Measurements from ENCODE around the gene GIN1.
A peak's percentile ranks its signal among the peaks of the same experiment; 100 is the strongest.
"Not testable (repeated sequence)": the region's sequence is repeated elsewhere in the genome, so short reads cannot be mapped to it uniquely, and the experiment has no call there.

GIN1 gene

GRCh38 chr5:103119765-103120606 is at the start of gene GIN1, which contains the start of gene PPIP5K2:
TSS of gene GIN1 (minus strand) at chr5:103120138. CDS start at chr5:103108707, 11,431 bp downstream.
TSS of gene PPIP5K2 (plus strand) at chr5:103120301. CDS start at chr5:103129590, 9,289 bp downstream.
- DNase-seq (ENCODE audit: low spot score) = peak; percentile 94

GRCh38 chr5:103166706-103167105 is 46.8 kb upstream of the GIN1 start:
- no peak for DNase-seq (ENCODE audit: low spot score)

GRCh38 chr5:103151156-103151555 is 31.2 kb upstream of the GIN1 start:
- no peak for DNase-seq (ENCODE audit: low spot score)

- DNase-seq (ENCODE audit: low spot score) = no peak
Observed at GRCh38 chr5:103148213-103148612, 28.3 kb upstream of the GIN1 start.

- DNase-seq (ENCODE audit: low spot score) = no peak
Observed at GRCh38 chr5:103145196-103145595, 25.3 kb upstream of the GIN1 start.

- not testable (repeated sequence) for DNase-seq (ENCODE audit: low spot score)
Observed at GRCh38 chr5:103142132-103142531, 22.2 kb upstream of the GIN1 start.

GRCh38 chr5:103139264-103139865 is 19.4 kb upstream of the GIN1 start:
- DNase-seq (ENCODE audit: low spot score) = peak; percentile 83

GRCh38 chr5:103138202-103138690 is 18.3 kb upstream of the GIN1 start:
- no peak for DNase-seq (ENCODE audit: low spot score)

GRCh38 chr5:103135461-103135860 is 15.5 kb upstream of the GIN1 start:
- no peak for DNase-seq (ENCODE audit: low spot score)

GRCh38 chr5:103133231-103133630 is 13.3 kb upstream of the GIN1 start:
- no peak for DNase-seq (ENCODE audit: low spot score)

- DNase-seq (ENCODE audit: low spot score) = no peak
Observed at GRCh38 chr5:103132684-103133083, 12.7 kb upstream of the GIN1 start.

GRCh38 chr5:103128202-103128601 is 8.3 kb upstream of the GIN1 start:
- DNase-seq (ENCODE audit: low spot score) = no peak

GRCh38 chr5:103127292-103127817 is 7.4 kb upstream of the GIN1 start:
- DNase-seq (ENCODE audit: low spot score) = no peak

- no peak for DNase-seq (ENCODE audit: low spot score)
Observed at GRCh38 chr5:103126557-103126956, 6.6 kb upstream of the GIN1 start.

GRCh38 chr5:103122242-103122641 is 2.3 kb upstream of the GIN1 start:
- no peak for DNase-seq (ENCODE audit: low spot score)

- peak; percentile 28 for DNase-seq (ENCODE audit: low spot score)
Observed at GRCh38 chr5:103120607-103121200, 766 bp upstream of the GIN1 start.

GRCh38 chr5:103119070-103119764 is 721 bp downstream of the GIN1 start:
- DNase-seq (ENCODE audit: low spot score) = no peak

GRCh38 chr5:103117471-103117991 is 2.4 kb downstream of the GIN1 start:
- DNase-seq (ENCODE audit: low spot score) = no peak

GRCh38 chr5:103114440-103114839 is 5.5 kb downstream of the GIN1 start:
- no peak for DNase-seq (ENCODE audit: low spot score)

GRCh38 chr5:103112910-103113309 is 7.0 kb downstream of the GIN1 start:
- DNase-seq (ENCODE audit: low spot score) = no peak

- DNase-seq (ENCODE audit: low spot score) = no peak
Observed at GRCh38 chr5:103111468-103111867, 8.5 kb downstream of the GIN1 start.

- DNase-seq (ENCODE audit: low spot score) = no peak
Observed at GRCh38 chr5:103110403-103110802, 9.5 kb downstream of the GIN1 start.
